Measurements from ENCODE around the gene COX6A2. TPM values are rescaled to one million over a fixed set of nuclear protein-coding genes. Genes with fewer than 3 reads are reported as not detected.

Gene COX6A2
- total RNA-seq, 1 donor from 2014 or later: not detected

DNA sequence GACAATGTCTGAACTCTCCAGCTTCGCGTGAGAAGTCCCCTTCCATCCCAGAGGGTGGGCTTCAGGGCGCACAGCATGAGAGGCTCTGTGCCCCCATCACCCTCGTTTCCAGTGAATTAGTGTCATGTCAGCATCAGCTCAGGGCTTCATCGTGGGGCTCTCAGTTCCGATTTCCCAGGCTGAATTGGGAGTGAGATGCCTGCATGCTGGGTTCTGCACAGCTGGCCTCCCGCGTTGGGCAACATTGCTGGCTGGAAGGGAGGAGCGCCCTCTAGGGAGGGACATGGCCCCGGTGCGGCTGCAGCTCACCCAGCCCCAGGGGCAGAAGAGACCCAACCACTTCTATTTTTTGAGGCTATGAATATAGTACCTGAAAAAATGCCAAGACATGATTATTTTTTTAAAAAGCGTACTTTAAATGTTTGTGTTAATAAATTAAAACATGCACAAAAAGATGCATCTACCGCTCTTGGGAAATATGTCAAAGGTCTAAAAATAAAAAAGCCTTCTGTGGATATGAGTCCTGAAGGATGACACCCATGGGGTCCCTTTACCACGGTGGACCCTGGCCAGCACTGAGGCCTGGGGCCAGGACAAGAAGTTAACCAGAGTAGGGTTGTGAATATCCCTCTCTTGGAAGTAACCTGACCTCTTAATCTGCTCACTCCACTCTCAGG lies 45.5 kb downstream of the COX6A2 start:
- Mint-ChIP-seq H3K4me1 (ENCODE audit: unreplicated experiment) (no peaks in the 10 kb centered on the region), H3K27ac (ENCODE audit: unreplicated experiment) (no peak overlapping the region), H3K4me3 (ENCODE audit: unreplicated experiment) (no peak overlapping the region), H3K9me3 (ENCODE audit: unreplicated experiment) (no peaks in the 10 kb centered on the region), H3K27me3 (ENCODE audit: unreplicated experiment) (peaks cover 4% of the 10 kb centered on the region), H3K36me3 (ENCODE audit: low read depth, unreplicated experiment) (no peaks in the 10 kb centered on the region)
- TF ChIP-seq, protein P1, sequence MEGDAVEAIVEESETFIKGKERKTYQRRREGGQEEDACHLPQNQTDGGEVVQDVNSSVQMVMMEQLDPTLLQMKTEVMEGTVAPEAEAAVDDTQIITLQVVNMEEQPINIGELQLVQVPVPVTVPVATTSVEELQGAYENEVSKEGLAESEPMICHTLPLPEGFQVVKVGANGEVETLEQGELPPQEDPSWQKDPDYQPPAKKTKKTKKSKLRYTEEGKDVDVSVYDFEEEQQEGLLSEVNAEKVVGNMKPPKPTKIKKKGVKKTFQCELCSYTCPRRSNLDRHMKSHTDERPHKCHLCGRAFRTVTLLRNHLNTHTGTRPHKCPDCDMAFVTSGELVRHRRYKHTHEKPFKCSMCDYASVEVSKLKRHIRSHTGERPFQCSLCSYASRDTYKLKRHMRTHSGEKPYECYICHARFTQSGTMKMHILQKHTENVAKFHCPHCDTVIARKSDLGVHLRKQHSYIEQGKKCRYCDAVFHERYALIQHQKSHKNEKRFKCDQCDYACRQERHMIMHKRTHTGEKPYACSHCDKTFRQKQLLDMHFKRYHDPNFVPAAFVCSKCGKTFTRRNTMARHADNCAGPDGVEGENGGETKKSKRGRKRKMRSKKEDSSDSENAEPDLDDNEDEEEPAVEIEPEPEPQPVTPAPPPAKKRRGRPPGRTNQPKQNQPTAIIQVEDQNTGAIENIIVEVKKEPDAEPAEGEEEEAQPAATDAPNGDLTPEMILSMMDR (IDR thresholded peaks at IDR 0.05; ENCODE audit: unreplicated experiment): peak; percentile 63
- peak; percentile 86 for DNase-seq (ENCODE audit: low spot score)

DNA sequence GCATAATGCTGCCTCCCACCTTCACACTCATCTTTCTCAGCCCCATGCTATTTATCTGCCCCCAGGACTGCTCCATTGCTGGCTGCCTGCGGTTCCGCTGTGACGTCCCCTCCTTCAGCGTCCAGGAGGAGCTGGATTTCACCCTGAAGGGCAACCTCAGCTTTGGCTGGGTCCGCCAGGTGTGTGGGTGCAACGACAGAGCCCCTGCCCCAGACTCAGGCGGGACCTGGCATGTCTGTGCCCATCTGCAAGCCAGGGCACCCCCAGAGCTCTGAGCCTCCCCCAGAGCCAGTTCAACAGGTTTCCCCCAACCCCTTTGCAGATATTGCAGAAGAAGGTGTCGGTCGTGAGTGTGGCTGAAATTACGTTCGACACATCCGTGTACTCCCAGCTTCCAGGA lies 48.0 kb downstream of the COX6A2 start:
- Mint-ChIP-seq H3K27ac (ENCODE audit: unreplicated experiment) (no peak overlapping the region), H3K36me3 (ENCODE audit: low read depth, unreplicated experiment) (no peaks in the 10 kb centered on the region), H3K4me3 (ENCODE audit: unreplicated experiment) (no peak overlapping the region), H3K27me3 (ENCODE audit: unreplicated experiment) (peaks cover 4% of the 10 kb centered on the region), H3K9me3 (ENCODE audit: unreplicated experiment) (no peaks in the 10 kb centered on the region), H3K4me1 (ENCODE audit: unreplicated experiment) (no peaks in the 10 kb centered on the region)
- no peak for DNase-seq (ENCODE audit: low spot score)
- TF ChIP-seq, protein P1 (IDR thresholded peaks at IDR 0.05; ENCODE audit: unreplicated experiment): no peak

Other genes starting within 250 kb of the COX6A2 start
- gene FUS, start 248.2 kb downstream of the COX6A2 start, total RNA-seq (ENCODE audit: unreplicated experiment): 590 TPM
- gene PYCARD, start 225.6 kb downstream of the COX6A2 start, total RNA-seq (ENCODE audit: unreplicated experiment): 35.6 TPM
- 0.18 TPM for gene TRIM72, start 214.2 kb downstream of the COX6A2 start, total RNA-seq (ENCODE audit: unreplicated experiment)
- gene PYDC1, start 211.2 kb downstream of the COX6A2 start, total RNA-seq (ENCODE audit: unreplicated experiment): not detected
- gene ITGAM, start 168.4 kb downstream of the COX6A2 start, total RNA-seq (ENCODE audit: unreplicated experiment): 0.74 TPM
- not detected for gene ITGAX, start 73.2 kb downstream of the COX6A2 start, total RNA-seq (ENCODE audit: unreplicated experiment)
- not detected for gene ITGAD, start 35.0 kb downstream of the COX6A2 start, total RNA-seq (ENCODE audit: unreplicated experiment)
- 2.5 TPM for gene ZNF843, start 14.4 kb upstream of the COX6A2 start, total RNA-seq (ENCODE audit: unreplicated experiment)
- gene ARMC5, start 31.1 kb upstream of the COX6A2 start, total RNA-seq (ENCODE audit: unreplicated experiment): 15.9 TPM
- gene TGFB1I1, start 43.8 kb upstream of the COX6A2 start, total RNA-seq (ENCODE audit: unreplicated experiment): 42.5 TPM
- gene SLC5A2, start 54.8 kb upstream of the COX6A2 start, total RNA-seq (ENCODE audit: unreplicated experiment): not detected
- gene RUSF1, start 80.0 kb upstream of the COX6A2 start, total RNA-seq (ENCODE audit: unreplicated experiment): 54.2 TPM
- gene AHSP, start 99.5 kb upstream of the COX6A2 start, total RNA-seq (ENCODE audit: unreplicated experiment): not detected